ENCODE measurements around the gene ARTN. TPM values are rescaled to one million over a fixed set of nuclear protein-coding genes. Genes with fewer than 3 reads are reported as not detected.

Gene ARTN
- total RNA-seq, 3 donors from 2014 or later (not counting 1 experiment from before 2014, with no cell fraction given) = 1.4 TPM; not detected in 2

DNA sequence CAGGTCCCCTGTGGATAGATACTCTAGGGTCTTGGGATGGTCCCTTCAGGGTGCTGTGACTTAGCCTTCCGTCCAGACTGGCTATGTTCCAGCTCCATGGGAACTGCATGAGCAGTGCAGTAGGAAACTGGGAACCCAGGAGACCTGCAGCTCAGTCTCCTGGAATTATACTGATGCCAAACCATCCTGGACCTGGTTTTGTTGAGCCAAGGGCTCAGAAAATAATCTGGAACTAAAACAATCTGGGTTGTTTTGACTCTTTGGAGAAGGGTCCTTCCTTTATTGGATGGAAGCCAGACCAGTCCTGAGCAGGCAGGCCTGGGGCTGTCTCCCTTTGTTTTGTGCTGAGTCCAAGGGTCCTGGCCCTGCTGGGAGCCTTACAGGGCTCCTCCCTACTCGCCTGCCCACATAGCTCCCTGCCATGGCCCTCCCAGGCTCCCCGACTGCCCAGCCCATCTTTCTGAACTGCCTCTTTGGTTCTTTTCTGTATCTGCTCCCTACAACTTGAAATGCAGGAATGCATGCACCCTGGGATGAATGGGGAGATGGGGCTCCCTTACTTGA lies 14.4 kb downstream of the ARTN start:
- peak overlapping the region; percentile 57 to 98 for H3K27ac Mint-ChIP-seq
- ATAC-seq (no peak), DNase-seq (no peak)
- TF ChIP-seq, protein P1, sequence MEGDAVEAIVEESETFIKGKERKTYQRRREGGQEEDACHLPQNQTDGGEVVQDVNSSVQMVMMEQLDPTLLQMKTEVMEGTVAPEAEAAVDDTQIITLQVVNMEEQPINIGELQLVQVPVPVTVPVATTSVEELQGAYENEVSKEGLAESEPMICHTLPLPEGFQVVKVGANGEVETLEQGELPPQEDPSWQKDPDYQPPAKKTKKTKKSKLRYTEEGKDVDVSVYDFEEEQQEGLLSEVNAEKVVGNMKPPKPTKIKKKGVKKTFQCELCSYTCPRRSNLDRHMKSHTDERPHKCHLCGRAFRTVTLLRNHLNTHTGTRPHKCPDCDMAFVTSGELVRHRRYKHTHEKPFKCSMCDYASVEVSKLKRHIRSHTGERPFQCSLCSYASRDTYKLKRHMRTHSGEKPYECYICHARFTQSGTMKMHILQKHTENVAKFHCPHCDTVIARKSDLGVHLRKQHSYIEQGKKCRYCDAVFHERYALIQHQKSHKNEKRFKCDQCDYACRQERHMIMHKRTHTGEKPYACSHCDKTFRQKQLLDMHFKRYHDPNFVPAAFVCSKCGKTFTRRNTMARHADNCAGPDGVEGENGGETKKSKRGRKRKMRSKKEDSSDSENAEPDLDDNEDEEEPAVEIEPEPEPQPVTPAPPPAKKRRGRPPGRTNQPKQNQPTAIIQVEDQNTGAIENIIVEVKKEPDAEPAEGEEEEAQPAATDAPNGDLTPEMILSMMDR (IDR thresholded peaks at IDR 0.05) = no peak
- peak overlapping the region; percentile 91 for H3K4me3 Mint-ChIP-seq
- H3K27me3 Mint-ChIP-seq (ENCODE audit: low read depth in 2 of 2) = no peaks in the 10 kb centered on the region
- H3K4me1 ChIP-seq (ENCODE audit: control insufficient read depth, insufficient read depth, low read length) = peaks cover 33% of the 10 kb centered on the region
- H3K9me3 Mint-ChIP-seq = no peaks in the 10 kb centered on the region
- H3K36me3 Mint-ChIP-seq = no peaks in the 10 kb centered on the region
- peaks cover 2% of the 10 kb centered on the region for H3K36me3 ChIP-seq (ENCODE audit: control insufficient read depth, insufficient read depth, low read length)
- H3K9me3 ChIP-seq (ENCODE audit: control insufficient read depth, insufficient read depth, low read length) = no peaks in the 10 kb centered on the region
- H3K27me3 ChIP-seq (ENCODE audit: control insufficient read depth, insufficient read depth, low read length) = no peaks in the 10 kb centered on the region
- intact Hi-C loops (cut with micrococcal nuclease) = no loop called here
- H3K27ac ChIP-seq (ENCODE audit: low read length) = no peak overlapping the region
- H3K4me3 ChIP-seq (ENCODE audit: low read length) = no peak overlapping the region
- WGBS (ENCODE audit: insufficient coverage) = 76% methylated on average over 3 of the region's 3 CpGs
- H3K4me1 Mint-ChIP-seq = peaks cover 35 to 61% of the 10 kb centered on the region in 2 donors

DNA sequence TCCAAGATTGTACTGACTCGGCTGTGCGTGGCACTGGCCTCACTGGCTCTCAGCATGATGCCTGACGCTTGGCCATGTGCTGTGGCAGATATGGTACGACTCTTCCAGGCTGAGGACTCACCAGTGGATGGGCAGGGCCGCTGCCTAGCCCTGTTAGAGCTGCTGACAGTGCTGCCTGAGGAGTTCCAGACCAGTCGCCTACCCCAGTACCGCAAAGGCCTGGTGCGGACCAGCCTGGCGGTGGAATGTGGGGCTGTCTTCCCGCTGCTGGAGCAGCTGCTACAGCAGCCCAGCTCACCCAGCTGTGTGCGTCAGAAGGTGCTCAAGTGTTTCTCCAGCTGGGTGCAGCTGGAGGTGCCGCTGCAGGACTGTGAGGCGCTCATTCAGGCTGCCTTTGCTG lies 16.1 kb downstream of the ARTN start:
- no peaks in the 10 kb centered on the region for H3K36me3 Mint-ChIP-seq
- TF ChIP-seq, protein P1 (IDR thresholded peaks at IDR 0.05) = no peak
- intact Hi-C loops (cut with micrococcal nuclease) = no loop called here
- DNase-seq = no peak
- no peak overlapping the region for H3K4me3 Mint-ChIP-seq
- Histone ChIP-seq H3K9me3 (ENCODE audit: control insufficient read depth, insufficient read depth, low read length) (no peaks in the 10 kb centered on the region), H3K27ac (ENCODE audit: low read length) (no peak overlapping the region), H3K36me3 (ENCODE audit: control insufficient read depth, insufficient read depth, low read length) (peaks cover 2% of the 10 kb centered on the region), H3K4me1 (ENCODE audit: control insufficient read depth, insufficient read depth, low read length) (peaks cover 33% of the 10 kb centered on the region), H3K27me3 (ENCODE audit: control insufficient read depth, insufficient read depth, low read length) (no peaks in the 10 kb centered on the region), H3K4me3 (ENCODE audit: low read length) (no peak overlapping the region)
- no peaks in the 10 kb centered on the region for H3K27me3 Mint-ChIP-seq (ENCODE audit: low read depth in 2 of 2)
- 94% methylated on average over 13 of the region's 13 CpGs for WGBS (ENCODE audit: insufficient coverage)
- no peak for ATAC-seq
- H3K4me1 Mint-ChIP-seq = peaks cover 35 to 57% of the 10 kb centered on the region in 2 donors
- no peak overlapping the region for H3K27ac Mint-ChIP-seq
- no peaks in the 10 kb centered on the region for H3K9me3 Mint-ChIP-seq

DNA sequence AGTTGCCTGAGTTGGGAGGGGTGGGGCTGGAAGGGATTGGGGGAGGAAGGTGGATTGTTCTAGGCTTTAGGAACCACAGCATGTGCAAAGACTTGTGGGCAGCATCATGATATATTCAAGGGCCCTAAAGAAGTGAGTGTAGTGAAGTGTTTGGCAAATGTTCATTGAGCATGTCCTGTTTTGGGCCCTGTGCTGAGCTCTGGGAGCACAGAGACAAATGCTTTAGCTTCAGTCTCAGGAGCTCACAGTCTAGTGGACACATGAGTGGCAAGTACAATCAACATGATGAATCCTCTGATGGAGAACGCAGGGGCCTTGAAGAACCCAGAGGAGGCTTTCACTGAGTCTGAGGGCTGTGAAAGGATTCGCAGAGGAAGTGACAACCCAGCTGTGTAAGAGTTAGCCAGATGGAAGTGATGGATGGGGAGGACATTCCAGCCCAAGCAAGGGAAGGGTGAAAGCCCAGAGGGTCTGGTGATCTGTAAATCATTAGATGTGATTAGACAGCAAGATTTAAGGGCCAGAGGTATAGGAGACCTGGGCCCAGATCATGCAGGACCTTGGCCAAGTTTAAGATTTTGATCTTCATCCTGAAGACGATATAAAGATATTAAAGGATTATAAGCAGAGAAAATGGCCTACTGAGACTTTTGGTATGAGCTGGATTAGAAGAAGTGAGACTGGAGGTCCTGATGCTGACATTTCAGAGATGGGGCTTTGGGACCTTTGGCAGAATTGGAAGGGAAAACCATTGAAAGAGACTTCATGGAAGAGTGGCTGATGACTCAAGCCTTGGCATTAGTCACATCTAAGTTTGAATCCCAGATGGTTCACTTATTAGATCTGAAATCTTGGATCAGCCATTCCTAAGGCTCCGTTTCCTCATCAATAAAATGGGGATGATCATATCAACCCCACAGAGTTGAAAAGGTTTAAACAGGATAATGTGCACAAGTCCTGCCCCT lies 17.7 kb downstream of the ARTN start:
- TF ChIP-seq, protein P1 (IDR thresholded peaks at IDR 0.05) = no peak
- no peak for ATAC-seq
- H3K27ac ChIP-seq (ENCODE audit: low read length) = no peak overlapping the region
- Mint-ChIP-seq H3K36me3 (no peaks in the 10 kb centered on the region), H3K9me3 (no peaks in the 10 kb centered on the region), H3K4me3 (no peak overlapping the region), H3K4me1 (peaks cover 22 to 45% of the 10 kb centered on the region in 2 donors), H3K27ac (no peak overlapping the region), H3K27me3 (ENCODE audit: low read depth in 2 of 2) (no peaks in the 10 kb centered on the region)
- H3K36me3 ChIP-seq (ENCODE audit: control insufficient read depth, insufficient read depth, low read length) = peaks cover 6% of the 10 kb centered on the region
- H3K4me3 ChIP-seq (ENCODE audit: low read length) = no peak overlapping the region
- H3K9me3 ChIP-seq (ENCODE audit: control insufficient read depth, insufficient read depth, low read length) = no peaks in the 10 kb centered on the region
- H3K4me1 ChIP-seq (ENCODE audit: control insufficient read depth, insufficient read depth, low read length) = peaks cover 22% of the 10 kb centered on the region
- intact Hi-C loops (cut with micrococcal nuclease) = no loop called here
- DNase-seq = no peak
- H3K27me3 ChIP-seq (ENCODE audit: control insufficient read depth, insufficient read depth, low read length) = no peaks in the 10 kb centered on the region
- WGBS (ENCODE audit: insufficient coverage) = 97% methylated on average over 4 of the region's 4 CpGs

Data from natural killer cell (primary cell).